ENCODE measurements around the gene OR51B2.
"Not testable (repeated sequence)": the region's sequence is repeated elsewhere in the genome, so short reads cannot be mapped to it uniquely, and the experiment has no call there.

The OR51B2 gene

DNA sequence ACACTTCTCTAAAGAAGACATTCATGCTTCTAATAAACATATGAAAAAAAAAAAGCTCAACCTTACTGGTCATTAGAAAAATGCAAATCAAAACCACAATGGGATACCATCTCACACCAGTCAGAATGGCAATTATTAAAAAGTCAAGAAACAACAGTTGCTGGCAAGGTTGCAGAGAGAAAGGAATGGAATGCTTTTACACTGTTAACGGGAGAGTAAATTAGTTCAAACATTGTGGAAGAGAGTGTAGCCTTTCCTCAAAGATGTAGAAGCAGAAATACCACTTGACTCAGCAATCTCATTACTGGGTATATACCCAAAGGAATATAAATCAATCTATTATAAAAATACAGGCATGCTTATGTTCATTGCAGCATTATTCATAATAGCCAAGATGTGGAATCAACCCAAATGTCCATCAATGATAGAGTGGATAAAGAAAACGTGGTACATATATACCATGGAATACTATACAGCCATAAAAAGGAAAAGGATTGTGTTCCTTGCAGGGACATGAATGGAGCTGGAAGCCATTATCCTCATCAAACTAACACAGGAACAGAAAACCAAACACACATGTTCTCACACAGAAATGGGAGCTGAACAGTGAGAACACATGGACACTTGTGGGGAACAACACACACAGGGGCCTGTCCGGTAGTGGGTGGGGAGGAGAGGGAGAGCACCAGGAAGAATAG, 10.6 kb downstream of the OR51B2 start:
- not testable (repeated sequence) for H3K4me3 ChIP-seq (ENCODE audit: low read depth, low read length)

DNA sequence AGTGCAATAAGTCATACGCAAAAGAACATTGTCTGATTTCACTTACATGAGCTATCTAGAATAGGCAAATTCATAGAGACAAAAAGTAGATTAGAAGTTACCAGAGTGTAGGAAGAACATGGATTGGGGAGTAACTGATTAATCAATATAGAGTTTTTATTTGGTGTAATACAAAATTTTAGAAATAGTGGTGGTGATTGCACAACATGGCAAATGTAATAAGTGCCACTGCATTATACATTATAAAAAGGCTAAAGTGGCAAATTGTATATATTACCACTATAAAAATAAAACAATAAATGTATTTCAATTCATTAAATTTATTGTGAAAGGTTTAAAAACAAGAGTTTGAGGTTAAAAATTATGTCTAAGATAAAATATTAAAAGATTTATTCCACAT, 13.7 kb downstream of the OR51B2 start:
- H3K4me3 ChIP-seq (ENCODE audit: low read depth, low read length): no peak overlapping the region

DNA sequence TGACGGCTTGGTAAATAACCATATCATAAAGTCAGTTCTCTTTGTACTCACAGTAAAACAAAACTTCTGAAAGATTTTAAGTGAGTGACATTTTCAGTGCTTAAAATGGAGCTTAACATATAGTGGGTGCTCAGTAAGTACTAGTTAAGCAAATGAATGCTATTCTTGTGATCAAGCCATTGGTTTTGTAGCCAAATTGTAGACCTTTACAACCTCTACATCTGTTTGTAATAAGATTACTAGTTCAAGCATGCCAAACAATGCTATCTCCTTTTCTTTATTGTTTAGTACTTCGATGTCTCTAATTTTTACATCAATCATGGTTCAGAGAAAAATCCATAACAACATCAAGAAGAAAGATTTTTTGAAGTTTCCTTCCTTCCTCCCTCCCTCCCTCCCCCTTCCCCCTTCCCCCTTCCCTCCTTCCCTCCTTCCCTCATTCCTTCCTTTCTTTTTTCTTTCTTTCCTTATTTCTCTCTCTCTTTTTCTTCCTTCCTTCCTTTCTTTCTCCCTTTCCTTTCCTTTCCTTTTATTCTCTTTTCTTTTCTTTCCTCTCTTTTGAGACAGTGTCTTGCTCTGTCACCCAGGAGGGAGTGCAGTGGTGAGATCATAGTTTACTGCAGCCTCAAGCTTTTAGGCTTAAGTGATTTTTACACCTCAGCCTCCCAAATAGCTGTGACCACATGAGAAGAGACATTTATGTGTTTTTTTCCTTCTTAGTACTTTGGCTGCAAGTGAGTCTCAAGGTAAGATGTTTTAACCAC, 16.7 kb downstream of the OR51B2 start:
- no peak overlapping the region for H3K4me3 ChIP-seq (ENCODE audit: low read depth, low read length)

DNA sequence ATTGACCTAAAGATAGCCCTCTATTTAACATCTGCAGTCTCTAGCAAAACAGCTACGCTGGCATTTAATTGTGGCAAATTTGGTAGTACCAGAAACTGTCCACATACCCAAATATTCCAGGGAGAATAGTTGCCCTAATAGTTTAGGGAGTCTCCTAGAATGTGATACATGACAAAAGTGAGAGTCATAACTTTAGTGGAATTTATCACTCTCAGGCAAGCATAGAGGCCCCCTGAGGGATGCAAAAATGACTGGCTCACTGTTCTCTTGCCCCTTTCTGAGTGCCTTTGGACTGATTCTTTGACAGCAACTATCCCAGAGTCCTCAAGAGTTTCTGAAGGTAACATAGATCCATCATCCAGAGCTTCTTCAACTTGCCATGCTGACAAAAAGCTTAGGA, 20.1 kb downstream of the OR51B2 start:
- H3K4me3 ChIP-seq (ENCODE audit: low read depth, low read length): no peak overlapping the region

DNA sequence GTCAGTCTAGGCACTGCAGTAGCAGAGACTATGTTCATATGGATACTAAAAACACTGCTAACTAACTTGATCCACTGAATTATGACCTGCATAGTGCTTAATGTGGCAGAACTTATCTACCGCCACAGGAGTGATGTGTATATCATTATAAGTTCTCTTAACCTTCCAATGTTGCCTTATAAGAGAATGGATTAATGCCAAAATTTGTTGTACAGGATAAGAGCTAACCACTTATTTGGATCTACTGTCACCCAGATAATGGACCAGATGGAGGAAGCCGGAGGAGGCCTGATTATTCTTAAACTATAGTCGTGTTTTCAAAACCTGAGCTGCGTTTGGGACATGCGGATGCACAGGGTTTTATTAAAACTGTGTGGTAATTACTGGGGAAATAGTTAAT, 20.5 kb downstream of the OR51B2 start:
- no peak overlapping the region for H3K4me3 ChIP-seq (ENCODE audit: low read depth, low read length)

DNA sequence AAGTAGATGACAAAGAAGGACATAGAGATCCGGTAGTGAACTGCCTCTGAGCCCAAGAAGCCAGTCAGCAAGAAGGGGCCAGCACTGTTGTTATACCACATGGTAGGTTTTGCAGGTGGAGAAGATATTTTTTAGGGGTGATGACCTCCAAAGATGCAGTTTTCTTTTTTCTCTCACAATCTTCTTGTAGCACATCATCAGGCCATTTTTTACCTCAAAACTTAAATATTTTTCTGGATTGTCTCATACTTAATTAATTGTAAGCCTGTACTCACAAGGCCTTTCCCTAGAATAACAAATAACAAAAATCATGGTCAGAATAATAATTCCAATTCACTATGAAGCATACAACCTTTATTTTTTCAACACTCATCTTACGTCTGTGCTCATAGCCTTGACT, 22.3 kb downstream of the OR51B2 start, which contains the start of gene OR51B4:
TSS of gene OR51B4 (minus strand) at position 101 of the 400 bp plus-strand sequence. CDS start at position 101, 0 bp downstream.
- H3K4me3 ChIP-seq (ENCODE audit: low read depth, low read length): no peak within 1 kb of the TSS

DNA sequence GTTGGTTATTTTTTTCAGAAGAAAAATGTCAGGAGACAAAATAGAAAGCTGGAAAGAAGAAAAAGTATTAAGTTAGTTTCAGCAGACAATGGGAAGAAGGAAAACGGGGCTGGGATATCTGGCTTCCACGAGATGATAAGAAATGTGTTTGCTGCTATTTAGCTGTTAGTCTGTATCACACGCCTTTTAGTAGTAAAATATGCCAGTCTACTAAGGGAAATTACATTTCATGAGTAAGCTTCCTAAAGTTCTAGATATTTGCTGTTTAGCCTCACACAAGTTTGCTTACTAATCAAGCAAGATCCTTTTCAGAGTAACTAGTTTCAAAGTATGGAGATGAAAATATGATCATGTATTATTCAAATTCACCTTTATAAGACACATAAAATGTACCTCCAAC, 23.8 kb downstream of the OR51B2 start:
- H3K4me3 ChIP-seq (ENCODE audit: low read depth, low read length): no peak overlapping the region

DNA sequence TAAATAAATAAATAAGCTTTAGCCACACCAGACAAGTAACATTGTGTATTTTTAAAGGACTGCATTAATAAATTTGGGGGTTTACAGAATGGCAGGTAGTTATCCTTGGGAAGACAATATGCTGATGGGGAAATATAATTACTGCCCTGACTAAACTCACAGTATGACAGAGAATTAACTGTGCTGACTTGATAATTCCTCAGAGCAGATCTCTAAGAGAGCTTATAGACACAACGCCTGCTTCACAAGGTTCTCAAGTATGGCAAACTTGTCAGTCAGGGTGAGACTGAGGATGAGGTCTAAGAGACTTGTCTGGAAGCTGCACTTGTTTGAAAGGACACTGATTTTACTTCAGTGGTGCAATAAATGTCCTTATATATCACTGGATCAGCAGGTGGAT, 25.6 kb downstream of the OR51B2 start:
- no peak overlapping the region for H3K4me3 ChIP-seq (ENCODE audit: low read depth, low read length)

DNA sequence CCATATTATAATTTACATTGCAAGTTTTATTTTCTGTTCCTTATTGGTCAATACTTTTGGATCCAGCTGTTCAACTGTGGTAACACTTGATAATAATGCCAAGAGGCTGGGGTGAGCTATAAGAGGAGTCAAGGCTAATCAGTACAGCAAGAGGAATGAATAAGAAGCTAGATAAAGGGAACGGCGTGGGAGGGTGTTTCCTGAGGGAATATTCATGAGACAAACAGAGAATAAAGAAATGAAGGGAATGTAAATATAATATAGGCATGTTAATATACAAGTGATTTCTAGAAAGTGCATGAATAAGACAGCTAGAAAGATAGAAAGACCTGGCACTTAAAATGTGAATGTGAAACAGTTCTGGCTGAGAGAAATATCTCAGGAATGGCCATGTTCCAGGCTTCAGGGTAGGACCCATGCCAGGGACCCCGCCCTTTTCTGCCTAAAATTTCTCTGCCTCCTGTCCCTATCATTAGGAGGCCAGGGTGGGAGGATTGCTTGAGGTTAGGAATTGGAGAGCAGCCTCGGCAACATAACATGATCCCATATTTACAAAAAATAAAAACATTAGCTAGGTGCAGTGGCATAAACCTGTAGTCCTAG, 26.3 kb downstream of the OR51B2 start:
- H3K4me3 ChIP-seq (ENCODE audit: low read depth, low read length): no peak overlapping the region

DNA sequence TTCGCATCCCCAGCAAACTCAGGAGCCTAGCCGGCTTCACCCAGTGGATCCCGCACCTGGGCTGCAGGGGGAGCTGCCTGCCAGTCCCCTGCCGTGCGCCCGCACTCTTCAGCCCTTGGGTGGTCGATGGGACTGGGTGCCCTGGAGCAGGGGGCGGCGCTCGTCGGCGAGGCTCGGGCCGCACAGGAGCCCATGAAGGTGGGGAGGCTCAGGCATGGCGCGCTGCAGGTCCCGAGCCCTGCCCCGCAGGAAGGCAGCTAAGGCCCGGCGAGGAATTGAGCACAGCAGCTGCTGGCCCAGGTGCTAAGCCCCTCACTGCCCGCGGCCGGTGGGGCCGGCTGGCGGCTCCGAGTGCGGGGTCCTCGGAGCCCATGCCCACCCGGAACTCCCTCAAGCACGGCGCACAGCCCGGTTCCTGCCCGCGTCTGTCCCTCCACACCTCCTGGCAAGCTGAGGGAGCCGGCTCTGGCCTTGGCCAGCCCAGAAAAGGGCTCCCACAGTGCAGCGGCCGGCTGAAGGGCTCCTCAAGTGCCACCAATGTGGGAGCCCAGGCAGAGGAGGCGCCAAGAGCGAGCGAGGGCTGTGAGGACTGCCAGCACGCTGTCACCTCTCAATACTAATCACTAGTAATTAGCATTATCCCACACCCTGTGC, 29.6 kb downstream of the OR51B2 start:
- H3K4me3 ChIP-seq (ENCODE audit: low read depth, low read length): not testable (repeated sequence)

DNA sequence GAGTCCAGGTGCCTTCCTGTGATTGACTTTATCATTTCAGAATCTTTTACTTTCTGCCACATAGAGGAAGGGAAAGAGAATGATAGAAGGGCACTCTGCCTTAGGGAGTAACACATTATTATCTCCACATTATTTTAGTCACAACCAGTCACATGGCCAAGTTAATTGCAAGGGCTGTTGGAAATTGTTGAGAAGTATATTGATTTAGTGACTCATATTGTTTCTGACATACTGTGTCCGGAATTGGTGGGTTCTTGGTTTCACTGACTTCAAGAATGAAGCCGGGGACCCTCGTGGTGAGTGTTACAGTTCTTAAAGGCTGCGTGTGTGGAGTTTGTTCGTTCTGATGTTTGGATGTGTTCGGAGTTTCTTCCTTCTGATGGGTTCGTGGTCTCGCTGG, 31.1 kb downstream of the OR51B2 start:
- H3K4me3 ChIP-seq (ENCODE audit: low read depth, low read length): no peak overlapping the region

DNA sequence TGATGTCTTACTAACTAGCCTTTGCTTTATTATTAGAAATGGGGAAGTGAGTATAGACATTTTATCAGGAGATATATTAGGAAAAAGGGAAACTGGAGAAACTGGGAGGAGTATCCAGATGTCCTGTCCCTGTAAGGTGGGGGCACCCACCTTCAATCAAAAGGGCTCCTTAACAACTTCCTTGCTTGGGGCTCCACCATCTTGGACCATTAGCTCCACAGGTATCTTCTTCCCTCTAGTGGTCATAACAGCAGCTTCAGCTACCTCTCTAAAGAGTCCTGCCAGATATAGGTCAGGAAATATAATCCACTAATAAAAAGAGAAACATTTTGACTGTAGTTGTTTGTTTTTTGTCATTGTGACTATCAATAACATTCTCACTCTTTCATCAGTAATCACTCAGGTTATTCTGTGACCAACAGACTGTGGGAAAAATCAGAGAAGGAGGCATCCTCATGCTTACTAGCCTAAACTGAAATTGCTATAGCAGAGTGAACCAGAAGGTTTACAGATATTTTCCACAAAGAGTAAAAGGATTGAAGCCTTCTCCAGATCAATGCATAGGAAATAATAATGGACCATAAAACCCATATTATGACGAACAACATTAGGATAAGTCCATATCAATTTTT, 32.8 kb downstream of the OR51B2 start:
- no peak overlapping the region for H3K4me3 ChIP-seq (ENCODE audit: low read depth, low read length)

DNA sequence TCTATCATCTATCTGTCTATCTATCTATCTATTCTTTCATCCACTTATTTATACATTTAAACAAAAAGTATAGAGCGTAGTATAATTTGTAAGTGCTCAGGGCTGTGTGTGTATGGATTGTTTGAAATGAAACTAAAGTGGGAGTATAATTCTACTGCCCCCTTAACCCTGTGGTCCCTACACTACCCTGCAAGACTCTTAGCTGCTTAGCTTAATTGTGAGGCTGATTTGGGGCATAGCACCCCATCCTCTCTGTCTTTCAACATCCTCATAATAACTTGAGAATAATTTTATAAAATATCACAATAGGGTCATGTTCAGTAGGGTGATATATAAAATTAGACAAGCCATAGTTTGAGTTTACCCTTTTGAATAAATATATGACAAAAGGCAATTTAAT, 34.0 kb downstream of the OR51B2 start:
- no peak overlapping the region for H3K4me3 ChIP-seq (ENCODE audit: low read depth, low read length)

DNA sequence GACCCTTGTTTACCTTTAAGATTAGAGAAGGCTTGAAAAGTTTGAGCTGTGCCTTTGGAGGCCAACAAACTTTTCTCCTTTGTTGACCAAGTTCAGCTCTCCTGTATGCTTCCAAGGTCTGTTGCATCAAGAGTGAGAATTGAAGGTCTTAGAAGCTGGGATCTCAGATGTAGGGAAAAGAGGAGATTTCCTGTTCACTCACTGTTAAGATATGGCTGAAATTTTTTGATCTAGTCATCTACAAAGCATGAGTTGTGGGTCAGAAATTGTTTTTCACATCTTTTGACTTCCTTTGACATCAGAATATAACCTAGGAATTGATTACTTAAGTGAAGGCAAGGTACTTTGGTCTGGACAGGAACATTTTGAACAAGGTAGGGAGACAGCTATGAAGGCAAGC, 34.4 kb downstream of the OR51B2 start:
- H3K4me3 ChIP-seq (ENCODE audit: low read depth, low read length): no peak overlapping the region

DNA sequence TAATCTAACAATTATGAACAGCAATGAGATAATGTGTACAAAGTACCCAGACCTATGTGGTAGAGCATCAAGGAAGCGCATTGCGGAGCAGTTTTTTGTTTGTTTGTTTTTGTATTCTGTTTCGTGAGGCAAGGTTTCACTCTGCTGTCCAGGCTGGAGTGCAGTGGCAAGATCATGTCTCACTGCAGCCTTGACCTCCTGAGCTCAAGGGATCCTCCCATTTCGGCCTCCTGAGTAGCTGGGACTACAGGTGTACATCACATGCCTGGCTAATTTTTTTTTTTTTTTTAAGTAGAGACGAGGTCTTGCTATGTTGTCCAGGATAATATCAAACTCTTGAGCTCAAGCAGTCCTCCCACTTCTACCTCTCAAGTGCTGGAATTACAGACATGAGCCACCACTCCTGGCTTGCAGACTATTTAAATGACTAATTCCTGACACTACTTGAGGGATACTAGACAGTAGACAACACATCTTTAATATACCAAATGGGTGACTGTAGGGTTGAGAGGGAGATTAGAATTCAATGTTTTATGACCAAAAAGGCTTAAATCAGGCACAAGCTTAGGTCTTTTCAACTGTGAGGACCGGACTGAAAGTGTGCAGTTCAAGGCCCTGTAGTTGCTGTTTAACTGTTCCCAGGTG, 35.1 kb downstream of the OR51B2 start:
- no peak overlapping the region for H3K4me3 ChIP-seq (ENCODE audit: low read depth, low read length)

DNA sequence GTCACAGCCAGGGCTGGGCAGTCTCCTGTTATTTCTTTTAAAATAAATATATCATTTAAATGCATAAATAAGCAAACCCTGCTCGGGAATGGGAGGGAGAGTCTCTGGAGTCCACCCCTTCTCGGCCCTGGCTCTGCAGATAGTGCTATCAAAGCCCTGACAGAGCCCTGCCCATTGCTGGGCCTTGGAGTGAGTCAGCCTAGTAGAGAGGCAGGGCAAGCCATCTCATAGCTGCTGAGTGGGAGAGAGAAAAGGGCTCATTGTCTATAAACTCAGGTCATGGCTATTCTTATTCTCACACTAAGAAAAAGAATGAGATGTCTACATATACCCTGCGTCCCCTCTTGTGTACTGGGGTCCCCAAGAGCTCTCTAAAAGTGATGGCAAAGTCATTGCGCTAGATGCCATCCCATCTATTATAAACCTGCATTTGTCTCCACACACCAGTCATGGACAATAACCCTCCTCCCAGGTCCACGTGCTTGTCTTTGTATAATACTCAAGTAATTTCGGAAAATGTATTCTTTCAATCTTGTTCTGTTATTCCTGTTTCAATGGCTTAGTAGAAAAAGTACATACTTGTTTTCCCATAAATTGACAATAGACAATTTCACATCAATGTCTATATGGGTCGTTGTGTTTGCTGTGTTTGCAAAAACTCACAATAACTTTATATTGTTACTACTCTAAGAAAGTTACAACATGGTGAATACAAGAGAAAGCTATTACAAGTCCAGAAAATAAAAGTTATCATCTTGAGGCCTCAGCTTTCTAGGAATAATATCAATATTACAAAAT, 35.8 kb downstream of the OR51B2 start:
- H3K4me3 ChIP-seq (ENCODE audit: low read depth, low read length): no peak overlapping the region

DNA sequence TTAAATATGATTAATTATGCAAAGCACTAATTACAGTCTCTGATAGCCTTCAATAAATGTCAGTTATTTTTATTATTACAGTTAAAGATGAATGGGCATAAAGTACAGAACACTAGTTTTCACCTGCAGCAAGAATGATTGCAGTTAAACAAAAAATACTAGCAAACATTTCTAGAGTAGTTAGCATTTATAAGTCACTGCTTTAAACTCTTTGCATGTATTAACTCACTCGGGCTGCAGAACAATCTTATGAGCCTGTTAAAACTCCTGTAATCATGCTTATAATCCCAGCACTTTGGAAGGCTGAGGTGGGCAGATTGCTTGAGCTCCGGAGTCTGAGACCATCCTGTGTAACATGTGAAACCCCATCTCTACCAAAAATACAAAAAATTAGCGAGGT, 37.2 kb downstream of the OR51B2 start:
- no peak overlapping the region for H3K4me3 ChIP-seq (ENCODE audit: low read depth, low read length)

DNA sequence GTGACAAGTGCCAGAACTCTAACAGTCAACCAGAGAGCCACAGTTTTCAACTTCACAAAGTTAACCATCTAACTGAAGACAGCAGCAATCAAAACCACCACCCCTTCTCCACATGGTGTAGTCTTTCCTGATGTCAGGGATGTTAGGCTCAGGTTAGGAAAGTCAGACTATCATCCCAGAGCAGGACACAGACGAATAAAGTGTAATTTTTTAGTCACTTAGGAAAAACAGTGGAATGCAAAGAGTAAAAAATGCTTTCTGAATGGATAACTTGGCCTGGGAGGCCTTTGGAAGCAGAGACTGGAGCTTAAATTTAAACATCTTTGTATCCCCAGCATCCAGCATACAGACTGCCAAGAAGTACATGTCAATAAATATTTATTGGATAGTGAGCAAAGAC, 37.7 kb downstream of the OR51B2 start:
- no peak overlapping the region for H3K4me3 ChIP-seq (ENCODE audit: low read depth, low read length)

DNA sequence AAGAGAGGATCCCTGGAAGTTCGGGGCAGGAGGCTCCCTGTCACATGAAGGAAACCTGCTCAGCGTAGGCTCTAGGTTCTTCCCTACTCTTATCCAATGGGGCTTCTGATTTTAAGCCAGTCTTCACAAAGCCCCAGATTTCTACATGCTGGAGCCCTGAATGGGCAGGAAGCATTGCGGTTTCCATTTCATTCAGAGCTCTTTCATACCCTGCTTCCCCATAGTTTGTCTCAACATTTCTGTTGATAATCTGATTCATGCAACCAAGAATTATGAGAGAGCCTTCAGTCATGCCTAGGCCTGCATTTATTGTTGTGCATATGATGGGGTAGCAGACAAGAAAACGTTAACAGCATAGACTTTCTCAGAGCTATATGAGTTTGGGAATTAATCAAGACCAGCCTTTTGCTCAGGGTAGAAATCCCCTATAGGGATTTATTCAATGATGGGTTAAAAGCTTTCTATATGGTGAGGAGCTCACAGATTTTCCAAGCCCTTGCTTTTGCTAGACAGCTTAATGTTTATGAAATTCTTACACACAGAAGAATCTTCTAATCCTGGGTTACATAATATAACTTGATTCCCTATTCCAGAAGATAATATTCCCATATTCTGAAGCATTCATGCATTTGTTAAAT, 38.3 kb downstream of the OR51B2 start:
- H3K4me3 ChIP-seq (ENCODE audit: low read depth, low read length): no peak overlapping the region

Data from iPS-11a (cell line).